ENCODE results near the gene MUC7.

MUC7 gene

DNA sequence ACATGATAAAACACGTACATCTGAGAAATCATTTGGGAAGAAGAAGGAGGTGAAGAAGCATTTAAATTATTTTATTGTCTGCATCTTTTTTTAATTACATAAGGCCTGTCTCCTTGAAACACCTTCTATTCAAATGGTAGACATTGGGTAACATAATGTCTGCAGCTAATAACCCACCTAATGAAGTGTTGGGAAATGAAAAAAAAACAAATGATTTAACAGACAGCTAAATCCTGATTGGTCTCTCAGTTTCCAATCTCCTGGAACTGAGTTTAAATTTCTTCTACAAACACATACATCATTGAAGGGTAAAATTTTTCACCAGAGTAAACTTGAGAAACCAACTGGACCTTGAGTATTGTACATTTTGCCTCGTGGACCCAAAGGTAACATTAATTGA is 46.3 kb downstream of the MUC7 start, which contains the start of gene AMTN:
AMTN (plus strand) TSS at position 301 of the 400 bp plus-strand sequence. CDS start 209 bp downstream, outside the sequence.
- DNase-seq, result no peak
- H3K27ac ChIP-seq, result no peak within 1 kb of the TSS
- TF ChIP-seq, protein P1, sequence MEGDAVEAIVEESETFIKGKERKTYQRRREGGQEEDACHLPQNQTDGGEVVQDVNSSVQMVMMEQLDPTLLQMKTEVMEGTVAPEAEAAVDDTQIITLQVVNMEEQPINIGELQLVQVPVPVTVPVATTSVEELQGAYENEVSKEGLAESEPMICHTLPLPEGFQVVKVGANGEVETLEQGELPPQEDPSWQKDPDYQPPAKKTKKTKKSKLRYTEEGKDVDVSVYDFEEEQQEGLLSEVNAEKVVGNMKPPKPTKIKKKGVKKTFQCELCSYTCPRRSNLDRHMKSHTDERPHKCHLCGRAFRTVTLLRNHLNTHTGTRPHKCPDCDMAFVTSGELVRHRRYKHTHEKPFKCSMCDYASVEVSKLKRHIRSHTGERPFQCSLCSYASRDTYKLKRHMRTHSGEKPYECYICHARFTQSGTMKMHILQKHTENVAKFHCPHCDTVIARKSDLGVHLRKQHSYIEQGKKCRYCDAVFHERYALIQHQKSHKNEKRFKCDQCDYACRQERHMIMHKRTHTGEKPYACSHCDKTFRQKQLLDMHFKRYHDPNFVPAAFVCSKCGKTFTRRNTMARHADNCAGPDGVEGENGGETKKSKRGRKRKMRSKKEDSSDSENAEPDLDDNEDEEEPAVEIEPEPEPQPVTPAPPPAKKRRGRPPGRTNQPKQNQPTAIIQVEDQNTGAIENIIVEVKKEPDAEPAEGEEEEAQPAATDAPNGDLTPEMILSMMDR (IDR thresholded peaks at IDR 0.05), result no peak
- H3K36me3 ChIP-seq, result no peaks in the 10 kb centered on the region
- H3K9me3 ChIP-seq, result no peaks in the 10 kb centered on the region
- H3K4me1 ChIP-seq, result no peaks in the 10 kb centered on the region
- no peaks in the 10 kb centered on the region for H3K27me3 ChIP-seq
- no peak within 1 kb of the TSS for H3K4me3 ChIP-seq
- intact Hi-C loops (cut with DNase I; ENCODE audit: low total_unique reads), result no loop called here

DNA sequence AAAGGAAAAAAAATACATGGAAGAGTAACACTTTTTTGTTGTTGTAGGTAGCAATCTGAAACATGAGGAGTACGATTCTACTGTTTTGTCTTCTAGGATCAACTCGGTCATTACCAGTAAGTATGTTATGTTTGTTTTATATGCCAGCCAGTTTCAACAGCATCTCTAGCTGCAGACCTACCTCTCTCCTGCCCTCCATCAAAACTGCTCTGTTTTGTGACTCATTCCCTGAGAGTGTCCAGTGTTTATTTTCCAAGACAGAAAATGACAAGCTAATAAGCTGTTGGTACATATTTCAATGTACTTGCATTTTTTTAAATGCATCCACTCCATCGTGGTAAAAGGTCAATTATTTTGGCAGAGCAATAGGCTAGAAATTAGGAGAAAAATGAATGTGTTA is 46.7 kb downstream of the MUC7 start:
- H3K4me1 ChIP-seq, result no peaks in the 10 kb centered on the region
- H3K36me3 ChIP-seq, result no peaks in the 10 kb centered on the region
- no peaks in the 10 kb centered on the region for H3K27me3 ChIP-seq
- no peak for DNase-seq
- intact Hi-C loops (cut with DNase I; ENCODE audit: low total_unique reads), result no loop called here
- H3K4me3 ChIP-seq, result no peak overlapping the region
- TF ChIP-seq, protein P1 (IDR thresholded peaks at IDR 0.05), result no peak
- H3K9me3 ChIP-seq, result no peaks in the 10 kb centered on the region
- H3K27ac ChIP-seq, result no peak overlapping the region

GRCh38 chr4:70522626-70523025 is 50.6 kb downstream of the MUC7 start:
- Histone ChIP-seq H3K27ac (no peak overlapping the region), H3K9me3 (no peaks in the 10 kb centered on the region), H3K4me1 (no peaks in the 10 kb centered on the region), H3K36me3 (no peaks in the 10 kb centered on the region), H3K4me3 (no peak overlapping the region), H3K27me3 (no peaks in the 10 kb centered on the region)
- intact Hi-C loops (cut with DNase I; ENCODE audit: low total_unique reads), result no loop called here
- TF ChIP-seq, protein P1 (IDR thresholded peaks at IDR 0.05), result no peak
- no peak for DNase-seq

DNA sequence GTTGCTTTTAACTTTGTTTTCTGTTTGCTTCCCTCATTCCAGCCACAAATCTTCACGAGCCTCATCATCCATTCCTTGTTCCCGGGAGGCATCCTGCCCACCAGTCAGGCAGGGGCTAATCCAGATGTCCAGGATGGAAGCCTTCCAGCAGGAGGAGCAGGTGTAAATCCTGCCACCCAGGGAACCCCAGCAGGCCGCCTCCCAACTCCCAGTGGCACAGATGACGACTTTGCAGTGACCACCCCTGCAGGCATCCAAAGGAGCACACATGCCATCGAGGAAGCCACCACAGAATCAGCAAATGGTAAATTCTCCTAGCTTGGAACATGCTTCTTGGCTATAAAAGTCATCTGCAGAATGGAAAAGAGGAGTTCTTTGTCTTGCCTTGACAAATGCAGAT is 59.0 kb downstream of the MUC7 start:
- Histone ChIP-seq H3K27me3 (no peaks in the 10 kb centered on the region), H3K27ac (no peak overlapping the region), H3K36me3 (no peaks in the 10 kb centered on the region), H3K4me3 (no peak overlapping the region), H3K9me3 (no peaks in the 10 kb centered on the region), H3K4me1 (no peaks in the 10 kb centered on the region)
- DNase-seq, result no peak
- TF ChIP-seq, protein P1 (IDR thresholded peaks at IDR 0.05), result no peak
- intact Hi-C loops (cut with DNase I; ENCODE audit: low total_unique reads), result no loop called here

DNA sequence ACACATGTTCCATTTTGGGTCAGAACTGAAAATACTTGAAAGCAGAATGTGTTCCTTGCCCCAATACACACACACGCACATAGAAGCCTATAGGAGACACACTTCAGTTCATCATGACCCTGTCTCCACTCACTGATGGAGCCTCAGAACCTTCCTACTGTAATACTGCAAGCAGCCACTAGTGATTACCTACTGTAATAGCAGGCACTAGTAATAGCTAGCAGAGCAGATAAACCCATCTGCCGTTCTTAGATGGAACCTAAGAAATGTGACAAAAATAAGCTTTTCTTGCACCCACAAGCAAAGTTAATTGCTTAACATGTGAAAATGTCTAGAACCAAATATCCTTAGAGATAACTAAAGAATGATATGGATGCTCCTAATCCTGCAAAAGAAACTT is 60.0 kb downstream of the MUC7 start:
- TF ChIP-seq, protein P1 (IDR thresholded peaks at IDR 0.05), result no peak
- Histone ChIP-seq H3K27me3 (no peaks in the 10 kb centered on the region), H3K9me3 (no peaks in the 10 kb centered on the region), H3K4me1 (no peaks in the 10 kb centered on the region), H3K27ac (no peak overlapping the region), H3K36me3 (no peaks in the 10 kb centered on the region), H3K4me3 (no peak overlapping the region)
- no peak for DNase-seq
- intact Hi-C loops (cut with DNase I; ENCODE audit: low total_unique reads), result no loop called here
